Neural progenitor cell (in vitro differentiated cells): ENCODE results near the gene VPS45. TPM values are rescaled to one million over a fixed set of nuclear protein-coding genes. Genes with fewer than 3 reads are reported as not detected.
A peak's percentile ranks its signal among the peaks of the same experiment; 100 is the strongest.

Experiments used
- DNase-seq: peaks from one replicate; pipeline ENCODE4 v3.0.0-alpha.2; 2016; ENCODE audit warnings: low spot score
- H2AFZ ChIP-seq: fragments of 200-600 bp; sonication (generic); replicated peaks from 2 replicates; pipeline ENCODE4 v1.6.1; 2016; ENCODE audit warnings: antibody characterized with exemption
- H3F3A ChIP-seq: fragments of 200-600 bp; sonication (generic); 2 replicates; pipeline ENCODE4 v1.6.1; 2016; ENCODE audit warnings: antibody characterized with exemption, low read depth
- H3K27ac ChIP-seq: fragments of 200-600 bp; sonication (generic); 2 replicates; pipeline ENCODE4 v1.5.1; 2016; ENCODE audit warnings: mild to moderate bottlenecking
- H3K27me3 ChIP-seq: fragments of 200-600 bp; sonication (generic); 2 replicates; pipeline ENCODE4 v1.6.1; 2016; ENCODE audit warnings: mild to moderate bottlenecking, moderate library complexity
- H3K36me3 ChIP-seq: fragments of 200-600 bp; sonication (generic); 2 replicates; pipeline ENCODE4 v1.5.1; 2016
- H3K4me1 ChIP-seq: fragments of 200-600 bp; sonication (generic); 2 replicates; pipeline ENCODE4 v1.6.1; 2016; ENCODE audit warnings: mixed run types
- H3K4me2 ChIP-seq: fragments of 200-600 bp; sonication (generic); 2 replicates; pipeline ENCODE4 v1.6.1; 2016
- H3K4me3 ChIP-seq: fragments of 200-600 bp; sonication (generic); 2 replicates; pipeline ENCODE4 v1.5.1; 2016
- H3K79me2 ChIP-seq: fragments of 200-600 bp; sonication (generic); 2 replicates; pipeline ENCODE4 v1.6.1; 2016; ENCODE audit warnings: low read depth
- H3K9ac ChIP-seq: fragments of 200-600 bp; sonication (generic); 2 replicates; pipeline ENCODE4 v1.6.1; 2016
- H3K9me3 ChIP-seq: fragments of 200-600 bp; sonication (generic); 2 replicates; pipeline ENCODE4 v1.5.1; 2016; ENCODE audit warnings: low read depth
- H4K20me1 ChIP-seq: fragments of 200-600 bp; sonication (generic); 2 replicates; pipeline ENCODE4 v1.6.1; 2016; ENCODE audit warnings: low read depth
- H3K27ac Mint-ChIP-seq: 3 replicates; pipeline ENCODE4 v1.8.0; 2021; ENCODE audit warnings: mixed read lengths
- H3K27me3 Mint-ChIP-seq: 2 replicates; pipeline ENCODE4 v1.8.0; 2022; ENCODE audit warnings: low read depth, mild to moderate bottlenecking, inconsistent platforms, moderate library complexity, mixed read lengths; ENCODE audit not compliant: insufficient read depth
- H3K36me3 Mint-ChIP-seq: 3 replicates; pipeline ENCODE4 v1.8.0; 2021; ENCODE audit warnings: mixed read lengths
- H3K4me1 Mint-ChIP-seq: 3 replicates; pipeline ENCODE4 v1.8.0; 2021; ENCODE audit warnings: mixed read lengths
- H3K4me3 Mint-ChIP-seq: 3 replicates; pipeline ENCODE4 v1.8.0; 2021; ENCODE audit warnings: mild to moderate bottlenecking, moderate library complexity, mixed read lengths
- H3K9me3 Mint-ChIP-seq: 3 replicates; pipeline ENCODE4 v1.8.0; 2020; ENCODE audit warnings: mixed read lengths
- EZH2 ChIP-seq: fragments of 200-600 bp; sonication (generic); IDR thresholded peaks from 2 replicates; pipeline ENCODE4 v1.6.1; 2017; ENCODE audit warnings: antibody characterized with exemption, mild to moderate bottlenecking, moderate library complexity
- EZH2phosphoT487 ChIP-seq: fragments of 200-600 bp; sonication (generic); IDR thresholded peaks from 2 replicates; pipeline ENCODE4 v1.6.1; 2017; ENCODE audit warnings: antibody characterized with exemption
- total RNA-seq: library from RNA; depleted of rRNA; stranded (reverse); fragments of >200 nt; gene quantifications from 2 replicates; pipeline ENCODE4 v1.2.3, GENCODE V29; 2015; ENCODE audit warnings: low replicate concordance
- TF ChIP-seq, protein P1 (sequence below): fragments of 200-600 bp; sonication (generic); IDR thresholded peaks from 2 replicates; pipeline ENCODE4 v1.5.1; 2017; ENCODE audit warnings: antibody characterized with exemption, mild to moderate bottlenecking

Gene VPS45
- total RNA-seq, 1 donor from 2014 or later, result 68.7 TPM

DNA sequence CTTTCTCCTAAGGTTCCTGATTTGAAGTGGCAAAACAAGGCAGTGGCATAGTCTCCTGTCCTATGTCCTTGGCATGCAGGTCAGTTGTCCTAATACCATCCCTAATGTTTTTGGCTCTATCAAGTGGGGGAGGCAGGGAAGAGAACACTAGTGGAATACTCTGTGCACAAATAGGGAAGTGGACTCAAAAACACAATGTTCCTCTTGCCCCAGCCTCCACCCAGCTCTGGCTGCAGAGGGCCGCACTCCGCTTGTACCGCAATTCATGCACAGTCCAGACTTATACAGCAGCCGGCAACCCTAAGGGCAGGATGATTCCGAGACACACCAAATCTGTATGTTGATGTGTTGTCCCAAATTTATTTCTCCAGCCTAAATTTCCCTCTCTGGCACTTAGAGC, 96.6 kb downstream of the VPS45 start:
- no peak overlapping the region for H3K4me3 ChIP-seq
- no peaks in the 10 kb centered on the region for H3K36me3 ChIP-seq
- Mint-ChIP-seq H3K27me3 (peaks cover 10% of the 10 kb centered on the region), H3K9me3 (no peaks in the 10 kb centered on the region), H3K4me1 (peaks cover 46% of the 10 kb centered on the region), H3K4me3 (no peak overlapping the region), H3K36me3 (peaks cover 16% of the 10 kb centered on the region), H3K27ac (peak overlapping the region; percentile 95)
- H2AFZ ChIP-seq, result no peak overlapping the region
- H3K27ac ChIP-seq, result no peak overlapping the region
- H3K4me2 ChIP-seq, result no peak overlapping the region
- peaks cover 25% of the 10 kb centered on the region for H3K4me1 ChIP-seq
- no peak overlapping the region for H3K9ac ChIP-seq
- no peaks in the 10 kb centered on the region for H4K20me1 ChIP-seq
- H3K27me3 ChIP-seq, result no peaks in the 10 kb centered on the region
- no peaks in the 10 kb centered on the region for H3K9me3 ChIP-seq
- peaks cover 41% of the 10 kb centered on the region for H3F3A ChIP-seq
- TF ChIP-seq EZH2 (no peak), EZH2phosphoT487 (no peak)
- TF ChIP-seq, protein P1, sequence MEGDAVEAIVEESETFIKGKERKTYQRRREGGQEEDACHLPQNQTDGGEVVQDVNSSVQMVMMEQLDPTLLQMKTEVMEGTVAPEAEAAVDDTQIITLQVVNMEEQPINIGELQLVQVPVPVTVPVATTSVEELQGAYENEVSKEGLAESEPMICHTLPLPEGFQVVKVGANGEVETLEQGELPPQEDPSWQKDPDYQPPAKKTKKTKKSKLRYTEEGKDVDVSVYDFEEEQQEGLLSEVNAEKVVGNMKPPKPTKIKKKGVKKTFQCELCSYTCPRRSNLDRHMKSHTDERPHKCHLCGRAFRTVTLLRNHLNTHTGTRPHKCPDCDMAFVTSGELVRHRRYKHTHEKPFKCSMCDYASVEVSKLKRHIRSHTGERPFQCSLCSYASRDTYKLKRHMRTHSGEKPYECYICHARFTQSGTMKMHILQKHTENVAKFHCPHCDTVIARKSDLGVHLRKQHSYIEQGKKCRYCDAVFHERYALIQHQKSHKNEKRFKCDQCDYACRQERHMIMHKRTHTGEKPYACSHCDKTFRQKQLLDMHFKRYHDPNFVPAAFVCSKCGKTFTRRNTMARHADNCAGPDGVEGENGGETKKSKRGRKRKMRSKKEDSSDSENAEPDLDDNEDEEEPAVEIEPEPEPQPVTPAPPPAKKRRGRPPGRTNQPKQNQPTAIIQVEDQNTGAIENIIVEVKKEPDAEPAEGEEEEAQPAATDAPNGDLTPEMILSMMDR, result no peak
- DNase-seq, result no peak
- no peaks in the 10 kb centered on the region for H3K79me2 ChIP-seq

DNA sequence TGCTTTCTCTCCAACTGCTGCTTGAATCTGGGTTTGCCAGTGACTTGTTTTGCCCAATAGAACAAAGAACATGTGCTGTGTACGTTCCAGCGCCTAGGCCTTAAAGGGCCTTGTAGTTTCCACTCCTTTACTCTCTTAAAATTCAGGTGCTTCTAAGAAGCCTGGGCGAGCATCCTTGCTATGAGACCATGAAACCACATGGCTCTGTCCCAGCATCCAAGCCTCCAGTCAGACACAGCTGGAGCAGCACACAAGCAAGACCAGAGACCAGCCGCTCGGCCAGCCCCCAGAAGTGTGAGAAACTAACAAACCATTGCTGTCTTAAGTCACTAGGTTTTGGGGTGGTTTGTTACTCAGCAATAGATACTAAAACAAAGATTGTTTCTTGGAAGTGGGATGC, 97.2 kb downstream of the VPS45 start:
- Mint-ChIP-seq H3K4me1 (peaks cover 46% of the 10 kb centered on the region), H3K27ac (peak overlapping the region; percentile 95)

DNA sequence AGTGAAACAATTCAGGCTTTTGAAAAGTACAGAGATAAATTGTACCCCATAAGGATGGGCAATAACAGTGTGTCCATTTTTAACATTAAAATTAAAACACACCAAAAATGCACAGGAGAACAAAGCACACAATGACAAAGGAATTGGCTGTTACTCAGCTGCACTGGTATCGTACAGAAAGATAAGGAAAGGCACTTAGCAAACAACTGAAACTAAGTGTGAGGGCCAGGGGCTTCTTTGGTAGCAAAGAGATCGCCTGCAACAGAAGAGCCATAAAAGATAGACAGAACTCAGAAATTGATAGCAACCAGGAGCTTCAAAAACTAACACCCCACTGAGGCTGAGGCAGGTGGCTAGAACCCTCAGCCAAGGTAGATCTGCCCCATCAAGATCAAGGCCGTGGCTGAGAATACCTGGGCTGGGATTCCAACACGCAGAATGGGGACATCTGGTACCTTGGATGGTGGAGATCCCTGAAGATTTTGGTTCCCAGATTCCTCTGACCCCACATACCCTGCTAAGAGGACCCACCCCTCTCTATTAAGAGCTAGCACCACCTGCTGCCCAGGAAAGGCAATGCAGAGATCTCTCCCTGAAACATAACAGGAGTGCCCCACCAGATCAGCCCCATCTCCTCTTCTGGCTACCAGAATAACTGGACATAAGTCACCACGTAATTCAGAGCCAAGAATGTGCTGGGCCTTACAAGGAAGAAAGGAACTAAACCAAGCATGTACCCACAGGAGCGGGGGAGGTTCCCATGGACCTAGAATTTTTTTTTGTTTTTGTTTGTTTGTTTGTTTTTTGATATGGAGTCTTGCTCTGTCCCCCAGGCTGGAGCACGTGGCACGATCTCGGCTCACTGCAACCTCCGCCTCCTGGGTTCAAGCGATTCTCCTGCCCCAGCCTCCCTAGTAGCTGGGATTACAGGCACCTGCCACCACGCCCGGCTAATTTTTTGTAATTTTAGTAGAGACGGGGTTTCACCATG, 98.3 kb downstream of the VPS45 start:
- Mint-ChIP-seq H3K27ac (peak overlapping the region; percentile 83), H3K36me3 (peaks cover 4% of the 10 kb centered on the region), H3K27me3 (peaks cover 7% of the 10 kb centered on the region), H3K4me1 (peaks cover 45% of the 10 kb centered on the region), H3K4me3 (no peak overlapping the region), H3K9me3 (no peaks in the 10 kb centered on the region)
- peak; percentile 79 for DNase-seq
- H2AFZ ChIP-seq, result no peak overlapping the region
- H3K79me2 ChIP-seq, result no peaks in the 10 kb centered on the region
- no peak overlapping the region for H3K9ac ChIP-seq
- H3K4me1 ChIP-seq, result peaks cover 25% of the 10 kb centered on the region
- no peaks in the 10 kb centered on the region for H3K27me3 ChIP-seq
- H3K27ac ChIP-seq, result no peak overlapping the region
- peaks cover 36% of the 10 kb centered on the region for H3F3A ChIP-seq
- no peaks in the 10 kb centered on the region for H3K9me3 ChIP-seq
- no peak overlapping the region for H3K4me3 ChIP-seq
- no peak overlapping the region for H3K4me2 ChIP-seq
- no peak for TF ChIP-seq EZH2phosphoT487
- TF ChIP-seq, protein P1, result peak; percentile 73
- no peaks in the 10 kb centered on the region for H3K36me3 ChIP-seq
- H4K20me1 ChIP-seq, result no peaks in the 10 kb centered on the region

More for the DNA sequence above, 97.2 kb downstream of the VPS45 start:
- no peak overlapping the region for H3K27ac ChIP-seq
- no peaks in the 10 kb centered on the region for H4K20me1 ChIP-seq
- H3F3A ChIP-seq, result peaks cover 41% of the 10 kb centered on the region
- no peaks in the 10 kb centered on the region for H3K9me3 Mint-ChIP-seq
- no peaks in the 10 kb centered on the region for H3K9me3 ChIP-seq
- peaks cover 8% of the 10 kb centered on the region for H3K27me3 Mint-ChIP-seq
- H3K4me3 Mint-ChIP-seq, result no peak overlapping the region
- no peak overlapping the region for H2AFZ ChIP-seq
- H3K4me2 ChIP-seq, result no peak overlapping the region
- no peaks in the 10 kb centered on the region for H3K36me3 ChIP-seq
- no peak overlapping the region for H3K9ac ChIP-seq
- H3K36me3 Mint-ChIP-seq, result peaks cover 11% of the 10 kb centered on the region
- TF ChIP-seq, protein P1, result no peak
- no peak for TF ChIP-seq EZH2phosphoT487
- TF ChIP-seq EZH2, result no peak
- H3K27me3 ChIP-seq, result no peaks in the 10 kb centered on the region
- H3K79me2 ChIP-seq, result no peaks in the 10 kb centered on the region
- no peak overlapping the region for H3K4me3 ChIP-seq
- H3K4me1 ChIP-seq, result peaks cover 25% of the 10 kb centered on the region
- no peak for DNase-seq
